ENCODE results near the gene ZFPL1.
A peak's percentile ranks its signal among the peaks of the same experiment; 100 is the strongest.
"Not testable (repeated sequence)": the region's sequence is repeated elsewhere in the genome, so short reads cannot be mapped to it uniquely, and the experiment has no call there.

ZFPL1 gene

DNA sequence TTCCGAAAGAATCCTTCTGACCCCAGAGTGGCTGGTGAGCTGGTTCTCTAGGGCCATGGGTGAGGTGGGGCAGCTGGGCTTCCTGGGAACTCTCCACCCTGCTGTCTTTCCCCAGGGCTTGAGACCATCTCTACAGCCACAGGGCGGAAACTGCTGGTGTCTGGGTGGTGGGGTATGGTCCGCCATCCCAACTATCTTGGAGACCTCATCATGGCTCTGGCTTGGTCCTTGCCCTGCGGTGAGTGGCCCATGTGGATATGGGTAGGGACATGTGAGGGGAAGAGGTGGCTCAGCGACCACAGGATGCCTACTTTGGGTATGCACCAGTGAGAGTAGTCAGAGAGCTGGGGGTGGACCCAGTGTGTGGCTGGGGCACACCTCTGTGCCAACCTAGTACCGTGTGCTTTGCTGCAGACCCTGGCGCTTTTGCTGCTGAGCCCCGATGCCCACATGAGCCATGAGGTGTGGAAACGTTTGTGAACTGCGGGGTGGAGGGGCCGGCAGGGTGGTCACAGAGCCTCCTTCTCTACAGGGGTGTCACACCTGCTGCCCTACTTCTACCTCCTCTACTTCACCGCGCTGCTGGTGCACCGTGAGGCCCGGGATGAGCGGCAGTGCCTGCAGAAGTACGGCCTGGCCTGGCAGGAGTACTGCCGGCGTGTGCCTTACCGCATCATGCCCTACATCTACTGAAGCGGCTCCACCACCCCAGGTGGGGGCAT is 31.5 kb downstream of the ZFPL1 start:
- no peak for DNase-seq (ENCODE audit: low spot score)

GRCh38 chr11:65116370-65117205 is 32.6 kb downstream of the ZFPL1 start:
- no peak for DNase-seq (ENCODE audit: low spot score)

DNA sequence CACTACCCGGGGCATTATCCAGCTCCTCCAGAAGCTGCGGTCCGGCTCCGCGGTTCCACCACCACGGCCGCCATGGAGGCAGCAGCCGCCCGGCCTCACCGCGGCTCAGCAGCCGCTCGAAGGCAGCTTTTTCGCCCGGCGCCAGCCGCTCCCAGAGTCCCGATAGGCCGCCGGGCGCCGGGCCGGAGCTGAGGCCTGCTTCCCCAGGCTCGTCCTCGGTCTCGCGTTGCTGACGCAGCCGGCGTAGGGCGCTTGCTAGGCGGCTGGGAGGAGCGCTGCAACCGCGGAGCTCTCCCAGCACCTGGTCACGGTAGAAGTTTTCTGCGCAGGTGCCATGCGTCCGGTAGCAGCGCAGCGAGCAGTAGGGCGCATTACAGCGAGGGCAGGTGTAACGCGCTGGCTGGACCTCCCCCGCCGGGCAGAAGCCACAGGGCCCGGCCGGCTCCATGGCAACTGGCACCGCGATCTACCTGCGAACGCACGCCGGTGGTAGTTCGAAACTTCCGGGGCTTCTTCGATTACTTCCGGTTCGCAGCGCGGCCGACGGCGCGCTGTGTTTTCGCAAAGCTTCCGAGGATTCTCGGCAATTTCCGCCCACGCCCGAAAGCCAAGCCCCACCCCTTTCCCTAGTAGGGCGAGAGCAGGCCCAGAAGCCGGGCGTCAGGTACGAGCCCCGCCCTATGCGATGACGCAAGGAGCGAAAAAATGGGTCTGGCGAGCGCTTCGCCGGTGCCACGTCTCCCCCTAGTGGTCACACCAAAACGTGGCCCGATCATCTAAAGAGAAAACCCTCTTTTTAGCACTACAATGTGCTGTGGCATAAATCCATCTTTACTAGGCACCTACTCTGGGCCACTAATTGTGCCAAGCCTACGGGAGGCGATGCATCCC is 33.4 kb downstream of the ZFPL1 start, which contains the start of gene ZNHIT2:
Gene ZNHIT2 (minus strand): TSS at position 496 of the 891 bp plus-strand sequence. CDS start 48 bp downstream, at position 448.
- DNase-seq (ENCODE audit: low spot score) = peak; percentile 92

DNA sequence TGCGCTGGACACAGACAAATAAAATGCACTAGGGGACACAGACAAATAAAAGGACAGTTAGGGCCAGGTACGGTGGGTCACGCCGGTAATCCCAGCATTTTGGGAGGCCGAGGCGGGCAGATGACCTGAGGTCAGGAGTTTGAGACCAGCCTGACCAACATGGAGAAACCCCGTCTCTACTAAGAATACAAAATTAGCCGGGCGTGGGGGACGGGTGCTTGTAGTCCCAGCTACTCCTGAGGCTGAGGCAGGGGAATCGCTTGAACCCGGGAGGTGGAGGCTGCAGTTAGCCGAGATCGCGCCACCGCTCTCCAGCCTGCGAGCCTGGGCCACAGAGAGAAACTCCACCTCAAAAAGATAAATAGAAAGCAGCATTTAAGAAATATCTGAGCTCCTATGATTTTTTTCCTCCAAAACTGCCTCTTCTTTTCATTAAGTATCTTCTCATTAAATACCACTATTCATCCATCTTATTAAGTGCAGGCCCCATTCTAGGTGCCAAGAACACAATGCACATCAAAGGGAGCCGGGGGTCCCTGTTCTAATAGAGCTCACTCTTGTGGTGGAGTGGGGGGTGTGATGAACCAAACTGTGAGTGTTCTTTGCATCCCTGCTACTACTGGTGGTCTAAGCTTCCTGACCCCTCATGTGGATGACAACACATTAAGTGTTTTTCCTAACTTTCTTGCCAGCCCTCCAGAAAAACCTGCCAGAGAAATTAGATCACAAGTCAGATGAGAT is 34.2 kb downstream of the ZFPL1 start:
- DNase-seq (ENCODE audit: low spot score) = no peak

DNA sequence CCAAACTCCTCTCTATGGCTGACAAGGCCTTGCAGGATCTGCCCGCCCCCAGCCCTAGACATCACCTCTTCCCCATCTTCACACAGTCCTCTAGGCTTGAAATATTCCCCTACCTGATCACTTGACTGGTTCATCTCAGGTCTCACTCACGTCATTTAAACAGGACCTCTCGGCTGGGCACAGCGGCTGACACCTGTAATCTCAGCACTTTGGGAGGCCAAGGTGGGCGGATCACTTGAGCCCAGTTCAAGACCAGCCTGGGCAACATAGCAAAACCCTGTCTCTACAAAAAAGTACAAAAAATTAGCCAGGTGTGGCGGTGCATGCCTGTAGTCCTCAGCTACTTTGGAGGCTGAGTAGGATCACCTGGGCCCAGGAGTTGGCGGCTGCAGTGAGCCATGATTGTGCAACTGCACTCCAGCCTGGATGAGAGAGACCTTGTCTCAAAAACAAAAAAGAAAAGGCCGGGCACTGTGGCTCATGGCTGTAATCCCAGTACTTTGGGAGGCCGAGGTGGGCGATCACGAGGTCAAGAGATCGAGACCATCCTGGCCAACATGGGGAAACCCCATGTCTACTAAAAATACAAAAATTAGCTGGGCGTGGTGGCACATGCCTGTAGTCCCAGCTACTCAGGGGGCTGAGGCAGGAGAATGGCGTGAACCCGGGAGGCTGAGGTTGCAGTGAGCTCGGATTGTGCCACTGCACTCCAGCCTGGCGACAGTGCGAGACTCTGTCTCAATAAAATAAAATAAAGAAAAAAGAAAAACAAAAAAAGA is 35.1 kb downstream of the ZFPL1 start:
- DNase-seq (ENCODE audit: low spot score) = not testable (repeated sequence)

DNA sequence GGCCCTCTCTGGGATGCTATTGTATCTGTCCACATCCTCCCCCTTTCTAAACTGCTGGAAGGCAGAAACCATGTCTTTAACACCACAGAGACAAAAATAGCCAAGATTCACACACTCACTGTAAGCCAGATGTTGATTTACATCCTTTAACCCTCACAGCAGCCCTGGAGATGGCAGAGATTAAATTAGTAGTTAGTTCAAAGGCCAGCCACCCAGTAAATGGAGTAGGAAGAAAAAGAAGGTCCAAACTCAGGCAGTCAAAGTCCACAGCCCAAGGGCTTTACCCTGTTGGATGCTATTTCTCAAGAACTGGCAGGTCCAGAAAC is 35.6 kb downstream of the ZFPL1 start:
- DNase-seq (ENCODE audit: low spot score) = no peak

DNA sequence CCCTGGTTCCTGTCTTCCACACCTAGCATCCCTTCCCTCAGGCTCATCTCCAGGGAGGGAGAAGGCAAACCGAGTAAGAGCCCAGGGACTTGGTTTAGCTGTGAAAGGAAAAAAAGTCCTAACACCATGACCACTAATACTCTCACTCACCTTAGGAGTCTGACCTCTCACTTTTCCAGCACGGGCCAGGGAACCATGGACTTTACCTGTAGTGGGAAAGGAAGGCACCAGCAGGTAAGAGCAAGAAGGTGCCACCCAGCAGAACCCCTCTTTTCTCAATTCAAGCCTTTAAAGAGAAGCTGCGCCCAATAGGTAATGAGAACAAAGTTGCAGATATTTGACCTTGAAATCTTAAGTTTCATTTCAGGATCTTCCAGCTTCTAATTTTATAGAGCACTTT is 36.8 kb downstream of the ZFPL1 start:
- DNase-seq (ENCODE audit: low spot score) = no peak

DNA sequence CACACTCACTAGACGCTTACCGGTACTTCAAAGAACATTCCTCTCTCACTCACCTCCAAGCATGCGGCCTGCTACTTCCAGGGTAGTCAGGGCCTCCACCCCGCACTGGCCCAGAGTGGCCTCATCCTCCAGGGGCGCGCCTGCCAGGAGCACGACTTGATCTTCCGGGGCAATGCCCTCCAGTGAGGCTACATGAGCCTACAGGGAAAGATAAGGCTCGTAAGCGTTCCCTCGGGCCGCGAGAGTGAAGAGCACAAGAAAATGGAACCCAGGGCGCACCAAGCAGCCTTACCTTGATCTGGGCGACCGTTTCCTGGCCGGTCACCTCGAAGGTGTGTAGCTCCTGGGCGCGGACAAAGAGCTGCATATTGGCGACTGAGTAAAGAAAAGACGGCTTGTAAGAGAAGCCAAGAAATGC is 37.4 kb downstream of the ZFPL1 start:
- DNase-seq (ENCODE audit: low spot score) = no peak

GRCh38 chr11:65121865-65122696 is 38.1 kb downstream of the ZFPL1 start, which contains the start of the genes FAU and MRPL49:
TSS of gene FAU (minus strand) at chr11:65122134. CDS start at chr11:65121813, 321 bp downstream.
TSS of gene MRPL49 (plus strand) at chr11:65122321. CDS start at chr11:65122347, 26 bp downstream.
- DNase-seq (ENCODE audit: low spot score) = peak; percentile 94

GRCh38 chr11:65124480-65125196 is 40.6 kb downstream of the ZFPL1 start:
- DNase-seq (ENCODE audit: low spot score) = no peak

- no peak for DNase-seq (ENCODE audit: low spot score)
Observed at GRCh38 chr11:65125197-65126056, 41.4 kb downstream of the ZFPL1 start.

- no peak for DNase-seq (ENCODE audit: low spot score)
Observed at GRCh38 chr11:65126624-65127274, 42.7 kb downstream of the ZFPL1 start.

- DNase-seq (ENCODE audit: low spot score) = no peak
Observed at GRCh38 chr11:65127473-65128181, 43.6 kb downstream of the ZFPL1 start.

DNA sequence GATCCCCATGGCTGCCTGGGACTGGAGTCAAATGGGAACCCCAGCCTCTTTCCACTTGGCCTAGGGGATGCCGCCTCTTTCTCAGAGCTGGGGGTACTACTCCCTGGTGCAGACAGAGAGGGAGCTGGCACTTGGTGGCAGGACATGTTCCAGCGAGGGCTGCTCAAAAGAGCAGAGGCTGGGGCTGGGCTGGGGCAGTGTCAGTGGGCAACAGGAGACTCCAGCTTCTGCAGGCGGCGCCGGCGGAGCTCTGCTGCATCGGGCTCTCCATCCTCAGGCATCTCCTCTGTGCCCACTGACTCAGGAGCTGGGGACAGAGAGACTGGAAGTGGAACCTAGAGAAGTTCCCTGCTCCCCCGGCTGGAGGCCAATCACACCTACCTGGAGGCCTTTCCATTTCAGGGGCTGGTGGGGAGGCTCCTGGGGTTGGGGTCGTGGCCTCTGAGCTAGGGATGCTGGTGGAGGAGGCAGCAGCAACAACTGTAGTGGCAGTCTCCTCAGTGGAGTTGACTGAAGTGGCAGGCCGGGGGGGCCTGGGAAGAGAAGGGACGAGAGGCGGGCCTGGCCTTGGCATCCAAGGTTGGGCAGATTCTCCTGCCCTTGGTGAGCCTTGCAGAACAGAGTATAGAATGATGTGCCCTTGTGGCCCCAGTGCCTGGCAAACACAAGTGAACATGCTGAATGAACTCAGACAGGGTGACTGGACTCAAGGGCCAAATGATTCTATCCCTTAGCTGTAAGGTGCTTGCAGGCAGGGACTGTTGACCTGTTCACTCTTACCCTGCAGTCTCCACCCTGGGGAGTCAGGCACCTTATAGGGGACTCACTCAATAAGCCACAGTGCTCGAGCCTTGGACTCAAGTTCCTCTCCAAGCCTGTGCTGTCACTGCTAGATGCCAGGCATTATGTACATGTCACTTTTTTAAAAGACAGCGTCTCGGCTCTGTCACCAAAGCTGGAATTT is 44.4 kb downstream of the ZFPL1 start:
- DNase-seq (ENCODE audit: low spot score) = no peak

DNA sequence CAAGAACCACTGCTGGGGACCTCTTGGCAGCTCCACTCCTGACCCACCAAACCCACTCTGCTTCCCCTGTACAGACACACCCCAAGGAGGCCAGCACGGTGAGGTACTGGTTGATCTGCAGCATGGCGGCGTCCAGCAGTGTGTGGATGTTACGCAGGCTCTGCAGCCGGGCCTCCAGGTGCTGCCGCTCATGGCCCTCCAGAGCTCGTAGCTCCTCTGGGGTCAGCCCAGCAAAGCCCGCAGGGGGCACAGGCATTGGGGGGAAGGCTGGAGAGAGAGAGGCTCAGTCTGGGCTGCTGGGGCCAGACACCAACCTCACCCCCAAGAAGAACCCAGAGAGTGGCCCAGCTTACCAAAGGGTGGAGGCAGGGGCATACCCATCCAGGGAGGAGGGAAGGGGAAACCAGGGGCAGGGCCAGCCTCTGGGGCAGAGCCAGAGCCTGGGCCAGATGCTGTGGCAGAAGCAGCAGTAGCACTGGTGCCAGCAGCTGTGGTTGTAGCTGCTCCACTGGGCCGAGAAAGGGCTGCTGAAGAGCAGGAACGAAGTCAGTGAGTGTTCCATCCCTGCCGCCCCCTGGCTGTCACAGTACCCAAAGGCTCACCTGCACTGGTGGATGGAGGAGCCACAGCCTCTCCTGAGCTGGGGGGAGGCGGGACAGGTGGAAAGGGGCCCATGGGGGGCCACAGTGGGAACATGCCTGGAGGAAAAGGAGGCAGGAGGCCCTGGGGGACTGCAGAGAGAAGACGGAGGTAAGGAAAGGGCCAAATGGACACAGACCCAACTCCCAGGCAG is 45.8 kb downstream of the ZFPL1 start:
- no peak for DNase-seq (ENCODE audit: low spot score)
